Measurements from ENCODE around the gene WNT11. TPM values are rescaled to one million over a fixed set of nuclear protein-coding genes. Genes with fewer than 3 reads are reported as not detected.

The WNT11 gene
- total and polyA plus RNA-seq, 2 of the 13 experiments (the other 11 are each of a cell fraction or from before 2014, with no cell fraction given), result 0.34 to 0.66 TPM

DNA sequence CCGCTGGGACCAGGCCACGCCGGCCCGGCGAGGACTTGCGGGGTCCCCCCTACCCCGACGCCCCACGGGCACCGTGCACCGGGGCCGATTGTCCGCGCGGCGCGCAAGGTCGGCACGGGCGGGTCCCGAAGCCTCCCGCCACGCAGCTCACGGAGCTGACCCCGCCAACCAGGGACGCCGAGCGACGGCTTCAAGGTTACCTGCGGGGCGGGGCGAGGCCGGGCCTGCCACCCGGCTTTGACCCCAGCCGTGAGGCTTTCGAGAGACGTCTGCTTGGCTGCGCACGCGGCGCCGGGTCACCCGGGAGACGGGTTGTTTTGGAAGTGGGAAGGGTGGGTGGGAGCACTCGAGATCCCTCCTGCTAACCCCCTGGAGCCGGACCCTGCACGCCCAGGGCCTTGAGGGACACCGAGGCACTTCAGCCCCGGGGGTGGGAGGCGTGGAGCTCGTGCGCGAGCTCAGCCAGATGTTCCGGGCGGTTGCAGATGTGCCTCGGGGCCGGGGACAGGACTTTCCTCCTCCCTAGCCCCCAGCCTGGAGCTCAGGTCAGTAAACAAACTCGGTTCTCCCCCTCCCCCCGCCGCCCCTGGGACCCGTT lies 3.2 kb upstream of the WNT11 start (continued):
- no peak for TF ChIP-seq ZBTB42 (CRISPR knock-in tag; IDR thresholded peaks at IDR 0.05)
- TF ChIP-seq, protein P1, sequence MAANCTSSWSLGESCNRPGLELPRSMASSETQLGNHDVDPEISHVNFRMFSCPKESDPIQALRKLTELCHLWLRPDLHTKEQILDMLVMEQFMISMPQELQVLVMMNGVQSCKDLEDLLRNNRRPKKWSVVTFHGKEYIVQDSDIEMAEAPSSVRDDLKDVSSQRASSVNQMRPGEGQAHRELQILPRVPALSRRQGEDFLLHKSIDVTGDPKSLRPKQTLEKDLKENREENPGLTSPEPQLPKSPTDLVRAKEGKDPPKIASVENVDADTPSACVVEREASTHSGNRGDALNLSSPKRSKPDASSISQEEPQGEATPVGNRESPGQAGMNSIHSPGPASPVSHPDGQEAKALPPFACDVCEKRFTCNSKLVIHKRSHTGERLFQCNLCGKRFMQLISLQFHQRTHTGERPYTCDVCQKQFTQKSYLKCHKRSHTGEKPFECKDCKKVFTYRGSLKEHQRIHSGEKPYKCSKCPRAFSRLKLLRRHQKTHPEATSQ (CRISPR knock-in tag; IDR thresholded peaks at IDR 0.05; ENCODE audit: borderline replicate concordance), result no peak
- TF ChIP-seq MED13 (CRISPR knock-in tag; IDR thresholded peaks at IDR 0.05), result no peak
- no peak for TF ChIP-seq PCBP1 (IDR thresholded peaks at IDR 0.05; ENCODE audit: borderline replicate concordance, low read depth, low read length)
- TF ChIP-seq KDM6A (CRISPR knock-in tag; IDR thresholded peaks at IDR 0.05; ENCODE audit: low read depth), result no peak
- no peak for TF ChIP-seq MAF1 (CRISPR knock-in tag; IDR thresholded peaks at IDR 0.05; ENCODE audit: borderline replicate concordance)
- TF ChIP-seq MBD4 (IDR thresholded peaks at IDR 0.05; ENCODE audit: borderline replicate concordance, low read length), result no peak
- TF ChIP-seq BCL6 (CRISPR knock-in tag; IDR thresholded peaks at IDR 0.05), result peak; percentile 80
- no peak for TF ChIP-seq CENPX (CRISPR knock-in tag; IDR thresholded peaks at IDR 0.05)
- peak; percentile 31; the same call in 1 of the 2 replicates for TF ChIP-seq ZNF558 (CRISPR knock-in tag; IDR thresholded peaks at IDR 0.05; ENCODE audit: borderline replicate concordance)
- TF ChIP-seq, protein P2, sequence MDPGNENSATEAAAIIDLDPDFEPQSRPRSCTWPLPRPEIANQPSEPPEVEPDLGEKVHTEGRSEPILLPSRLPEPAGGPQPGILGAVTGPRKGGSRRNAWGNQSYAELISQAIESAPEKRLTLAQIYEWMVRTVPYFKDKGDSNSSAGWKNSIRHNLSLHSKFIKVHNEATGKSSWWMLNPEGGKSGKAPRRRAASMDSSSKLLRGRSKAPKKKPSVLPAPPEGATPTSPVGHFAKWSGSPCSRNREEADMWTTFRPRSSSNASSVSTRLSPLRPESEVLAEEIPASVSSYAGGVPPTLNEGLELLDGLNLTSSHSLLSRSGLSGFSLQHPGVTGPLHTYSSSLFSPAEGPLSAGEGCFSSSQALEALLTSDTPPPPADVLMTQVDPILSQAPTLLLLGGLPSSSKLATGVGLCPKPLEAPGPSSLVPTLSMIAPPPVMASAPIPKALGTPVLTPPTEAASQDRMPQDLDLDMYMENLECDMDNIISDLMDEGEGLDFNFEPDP (CRISPR knock-in tag; conservative IDR thresholded peaks at IDR 0.05), result 0 out of 2 replicates have a peak, but pooled peaks have one; percentile 88
- no peak for TF ChIP-seq RARG (CRISPR knock-in tag; IDR thresholded peaks at IDR 0.05; ENCODE audit: low read depth)
- peak; percentile 26 for TF ChIP-seq ZEB1 (IDR thresholded peaks at IDR 0.05; ENCODE audit: insufficient replicate concordance, low read depth)
- TF ChIP-seq ATF7-NPFF (CRISPR knock-in tag; IDR thresholded peaks at IDR 0.05; ENCODE audit: low read depth), result peak; percentile 81; the same call in 1 of the 2 replicates
- TF ChIP-seq, protein P3, sequence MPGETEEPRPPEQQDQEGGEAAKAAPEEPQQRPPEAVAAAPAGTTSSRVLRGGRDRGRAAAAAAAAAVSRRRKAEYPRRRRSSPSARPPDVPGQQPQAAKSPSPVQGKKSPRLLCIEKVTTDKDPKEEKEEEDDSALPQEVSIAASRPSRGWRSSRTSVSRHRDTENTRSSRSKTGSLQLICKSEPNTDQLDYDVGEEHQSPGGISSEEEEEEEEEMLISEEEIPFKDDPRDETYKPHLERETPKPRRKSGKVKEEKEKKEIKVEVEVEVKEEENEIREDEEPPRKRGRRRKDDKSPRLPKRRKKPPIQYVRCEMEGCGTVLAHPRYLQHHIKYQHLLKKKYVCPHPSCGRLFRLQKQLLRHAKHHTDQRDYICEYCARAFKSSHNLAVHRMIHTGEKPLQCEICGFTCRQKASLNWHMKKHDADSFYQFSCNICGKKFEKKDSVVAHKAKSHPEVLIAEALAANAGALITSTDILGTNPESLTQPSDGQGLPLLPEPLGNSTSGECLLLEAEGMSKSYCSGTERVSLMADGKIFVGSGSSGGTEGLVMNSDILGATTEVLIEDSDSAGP (CRISPR knock-in tag; IDR thresholded peaks at IDR 0.05; ENCODE audit: borderline replicate concordance), result peak; percentile 62; the same call in 1 of the 2 replicates
- TF ChIP-seq CHD2 (IDR thresholded peaks at IDR 0.05; ENCODE audit: low read depth, low read length), result no peak
- no peak for TF ChIP-seq ZNF446 (CRISPR knock-in tag; IDR thresholded peaks at IDR 0.05)
- TF ChIP-seq U2AF1 (optimal IDR thresholded peaks at IDR 0.05; ENCODE audit: low read depth, low read length), result no peak
- TF ChIP-seq HNF4A (CRISPR knock-in tag; IDR thresholded peaks at IDR 0.05), result no peak
- no peak for TF ChIP-seq ZNF788 (CRISPR knock-in tag; IDR thresholded peaks at IDR 0.05; ENCODE audit: borderline replicate concordance)
- TF ChIP-seq LCORL (IDR thresholded peaks at IDR 0.05), result no peak
- TF ChIP-seq LCORL (CRISPR knock-in tag; IDR thresholded peaks at IDR 0.05), result 0 out of 2 replicates have a peak, but pooled peaks have one; percentile 9
- TF ChIP-seq TEAD3 (CRISPR knock-in tag; optimal IDR thresholded peaks at IDR 0.05; ENCODE audit: borderline replicate concordance), result no peak
- TF ChIP-seq, protein P4, sequence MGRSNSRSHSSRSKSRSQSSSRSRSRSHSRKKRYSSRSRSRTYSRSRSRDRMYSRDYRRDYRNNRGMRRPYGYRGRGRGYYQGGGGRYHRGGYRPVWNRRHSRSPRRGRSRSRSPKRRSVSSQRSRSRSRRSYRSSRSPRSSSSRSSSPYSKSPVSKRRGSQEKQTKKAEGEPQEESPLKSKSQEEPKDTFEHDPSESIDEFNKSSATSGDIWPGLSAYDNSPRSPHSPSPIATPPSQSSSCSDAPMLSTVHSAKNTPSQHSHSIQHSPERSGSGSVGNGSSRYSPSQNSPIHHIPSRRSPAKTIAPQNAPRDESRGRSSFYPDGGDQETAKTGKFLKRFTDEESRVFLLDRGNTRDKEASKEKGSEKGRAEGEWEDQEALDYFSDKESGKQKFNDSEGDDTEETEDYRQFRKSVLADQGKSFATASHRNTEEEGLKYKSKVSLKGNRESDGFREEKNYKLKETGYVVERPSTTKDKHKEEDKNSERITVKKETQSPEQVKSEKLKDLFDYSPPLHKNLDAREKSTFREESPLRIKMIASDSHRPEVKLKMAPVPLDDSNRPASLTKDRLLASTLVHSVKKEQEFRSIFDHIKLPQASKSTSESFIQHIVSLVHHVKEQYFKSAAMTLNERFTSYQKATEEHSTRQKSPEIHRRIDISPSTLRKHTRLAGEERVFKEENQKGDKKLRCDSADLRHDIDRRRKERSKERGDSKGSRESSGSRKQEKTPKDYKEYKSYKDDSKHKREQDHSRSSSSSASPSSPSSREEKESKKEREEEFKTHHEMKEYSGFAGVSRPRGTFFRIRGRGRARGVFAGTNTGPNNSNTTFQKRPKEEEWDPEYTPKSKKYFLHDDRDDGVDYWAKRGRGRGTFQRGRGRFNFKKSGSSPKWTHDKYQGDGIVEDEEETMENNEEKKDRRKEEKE (IDR thresholded peaks at IDR 0.05), result no peak
- TF ChIP-seq ZNF652 (CRISPR knock-in tag; IDR thresholded peaks at IDR 0.05; ENCODE audit: borderline replicate concordance, low read depth), result no peak
